Hepatocyte (in vitro differentiated cells): ENCODE measurements around the gene PHF14. TPM values are rescaled to one million over a fixed set of nuclear protein-coding genes. Genes with fewer than 3 reads are reported as not detected.

Source experiments
- DNase-seq: peaks from one replicate; pipeline ENCODE4 v3.0.0-alpha.2; 2016; ENCODE audit warnings: low spot score
- H2AFZ ChIP-seq: fragments of 200-600 bp; sonication (generic); 2 replicates; pipeline ENCODE4 v1.6.0; 2016; ENCODE audit warnings: antibody characterized with exemption, mild to moderate bottlenecking
- H3K27ac ChIP-seq: fragments of 200-600 bp; sonication (generic); 2 replicates; pipeline ENCODE4 v1.5.1; 2016; ENCODE audit warnings: mild to moderate bottlenecking
- H3K27me3 ChIP-seq: fragments of 200-600 bp; sonication (generic); 2 replicates; pipeline ENCODE4 v1.6.1; 2016
- H3K36me3 ChIP-seq: fragments of 200-600 bp; sonication (generic); replicated peaks from 2 replicates; pipeline ENCODE4 v1.5.1; 2016; ENCODE audit warnings: low read depth; ENCODE audit not compliant: insufficient read depth
- H3K4me1 ChIP-seq: fragments of 200-600 bp; sonication (generic); 2 replicates; pipeline ENCODE4 v1.5.1; 2016; ENCODE audit warnings: mild to moderate bottlenecking, moderate library complexity; ENCODE audit not compliant: insufficient read depth
- H3K4me2 ChIP-seq: fragments of 200-600 bp; sonication (generic); 2 replicates; pipeline ENCODE4 v1.6.0; 2016
- H3K4me3 ChIP-seq: fragments of 200-600 bp; sonication (generic); 2 replicates; pipeline ENCODE4 v1.5.1; 2016; ENCODE audit warnings: mild to moderate bottlenecking
- H3K79me2 ChIP-seq: fragments of 200-600 bp; sonication (generic); 2 replicates; pipeline ENCODE4 v1.6.0; 2017; ENCODE audit warnings: mild to moderate bottlenecking
- H3K9me2 ChIP-seq: fragments of 200-600 bp; sonication (generic); replicated peaks from 2 replicates; pipeline ENCODE4 v1.6.0; 2017; ENCODE audit warnings: mild to moderate bottlenecking; ENCODE audit not compliant: insufficient read depth
- H3K9me3 ChIP-seq: fragments of 200-600 bp; sonication (generic); 2 replicates; pipeline ENCODE4 v1.5.1; 2016; ENCODE audit warnings: low read depth, mild to moderate bottlenecking
- H4K20me1 ChIP-seq: fragments of 200-600 bp; sonication (generic); 2 replicates; pipeline ENCODE4 v1.6.0; 2016; ENCODE audit warnings: mild to moderate bottlenecking; ENCODE audit not compliant: insufficient read depth, poor library complexity, severe bottlenecking
- CTCF ChIP-seq: fragments of 200-600 bp; sonication (generic); IDR thresholded peaks from 2 replicates; pipeline ENCODE4 v1.5.1; 2016; ENCODE audit warnings: antibody characterized with exemption, mild to moderate bottlenecking; ENCODE audit not compliant: poor library complexity
- EZH2 ChIP-seq: fragments of 200-600 bp; sonication (generic); IDR thresholded peaks from 2 replicates; pipeline ENCODE4 v1.6.1; 2016; ENCODE audit warnings: antibody characterized with exemption, mild to moderate bottlenecking, borderline replicate concordance
- EZH2phosphoT487 ChIP-seq: fragments of 200-600 bp; sonication (generic); IDR thresholded peaks from one replicate; pipeline ENCODE4 v1.6.1; 2018; ENCODE audit warnings: antibody characterized with exemption, mild to moderate bottlenecking, low read depth, moderate library complexity; ENCODE audit not compliant: unreplicated experiment, severe bottlenecking
- WGBS: methylation state at CpG from one replicate; pipeline ENCODE4 v1.1.6; 2016; ENCODE audit warnings: low lambda C conversion rate; ENCODE audit errors: missing lambda C conversion rate; 5-methylcytosine and 5-hydroxymethylcytosine counted together
- polyA plus RNA-seq: library from polyadenylated mRNA; unstranded; fragments of >200 nt; fragmentation: Nextera tagmentation; extraction: Ambion mirVana; gene quantifications from 2 replicates; pipeline ENCODE4 v1.2.1, GENCODE V29; 2016
- total RNA-seq: library from RNA; depleted of rRNA; stranded (reverse); fragments of >200 nt; gene quantifications from 2 replicates; pipeline ENCODE4 v1.2.3, GENCODE V29; 2014

The PHF14 gene
- total and polyA plus RNA-seq, 2 experiments from 2014 or later, result 31.5 to 49.1 TPM

GRCh38 chr7:11175887-11176286 lies 202.2 kb downstream of the PHF14 start:
- 51% methylated on average over 3 of the region's 3 CpGs for WGBS

GRCh38 chr7:11176985-11177555 lies 203.4 kb downstream of the PHF14 start:
- Histone ChIP-seq H3K79me2 (no peaks in the 10 kb centered on the region), H3K4me2 (no peak overlapping the region), H3K27me3 (no peaks in the 10 kb centered on the region), H3K4me3 (no peak overlapping the region), H3K4me1 (peaks cover 8% of the 10 kb centered on the region), H2AFZ (no peak overlapping the region), H3K9me2 (no peaks in the 10 kb centered on the region), H3K27ac (no peak overlapping the region), H3K36me3 (no peaks in the 10 kb centered on the region), H3K9me3 (no peaks in the 10 kb centered on the region), H4K20me1 (no peaks in the 10 kb centered on the region)
- DNase-seq, result no peak
- WGBS, result 76% methylated on average over 1 of the region's 1 CpG
- TF ChIP-seq EZH2 (no peak), CTCF (no peak), EZH2phosphoT487 (no peak)

More at GRCh38 chr7:11175887-11176286, 202.2 kb downstream of the PHF14 start:
- TF ChIP-seq CTCF (no peak), EZH2 (no peak)
- Histone ChIP-seq H3K9me3 (no peaks in the 10 kb centered on the region), H3K27ac (peak overlapping the region; percentile 9), H3K4me2 (no peak overlapping the region), H3K27me3 (no peaks in the 10 kb centered on the region), H4K20me1 (no peaks in the 10 kb centered on the region), H3K9me2 (no peaks in the 10 kb centered on the region), H3K36me3 (no peaks in the 10 kb centered on the region), H3K4me1 (peaks cover 8% of the 10 kb centered on the region), H3K79me2 (no peaks in the 10 kb centered on the region), H3K4me3 (no peak overlapping the region), H2AFZ (no peak overlapping the region)
- DNase-seq, result no peak

DNA sequence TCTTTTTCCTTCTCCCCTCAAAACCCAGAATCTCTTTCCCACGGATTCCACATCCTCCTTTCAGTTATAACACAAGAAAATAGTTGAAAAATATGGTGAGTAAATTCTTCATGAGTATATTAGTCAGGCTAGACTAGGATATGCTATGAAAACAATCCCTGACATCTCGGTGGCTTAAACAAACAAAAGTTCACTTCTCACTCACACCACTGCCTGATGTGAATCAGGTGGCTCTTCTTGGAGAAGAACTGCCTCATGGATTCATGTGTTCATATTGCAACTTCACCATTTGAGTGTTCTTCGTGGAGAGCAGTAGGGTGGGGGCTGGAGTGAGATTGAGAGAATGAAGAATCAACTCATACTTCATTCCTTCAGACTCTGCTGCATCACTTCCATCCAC lies 204.1 kb downstream of the PHF14 start:
- peaks cover 8% of the 10 kb centered on the region for H3K4me1 ChIP-seq
- H3K79me2 ChIP-seq, result no peaks in the 10 kb centered on the region
- H3K36me3 ChIP-seq, result no peaks in the 10 kb centered on the region
- no peaks in the 10 kb centered on the region for H3K9me3 ChIP-seq
- no peaks in the 10 kb centered on the region for H4K20me1 ChIP-seq
- DNase-seq, result no peak
- no peak overlapping the region for H3K27ac ChIP-seq
- no peaks in the 10 kb centered on the region for H3K27me3 ChIP-seq
- H3K9me2 ChIP-seq, result no peaks in the 10 kb centered on the region
- no peak overlapping the region for H3K4me3 ChIP-seq
- 63% methylated on average over 3 of the region's 3 CpGs for WGBS
- TF ChIP-seq EZH2 (no peak), CTCF (no peak), EZH2phosphoT487 (no peak)
- no peak overlapping the region for H2AFZ ChIP-seq
- no peak overlapping the region for H3K4me2 ChIP-seq
